ENCODE data around the gene NDUFAF2. TPM values are rescaled to one million over a fixed set of nuclear protein-coding genes. Genes with fewer than 3 reads are reported as not detected.
"Not testable (repeated sequence)": the region's sequence is repeated elsewhere in the genome, so short reads cannot be mapped to it uniquely, and the experiment has no call there.

Gene NDUFAF2
- total RNA-seq, 1 donor from 2014 or later, result 27.5 TPM

GRCh38 chr5:61082516-61083280 is 137.7 kb downstream of the NDUFAF2 start:
- Mint-ChIP-seq H3K27ac (no peak overlapping the region), H3K27me3 (no peaks in the 10 kb centered on the region), H3K4me1 (ENCODE audit: unreplicated experiment) (no peaks in the 10 kb centered on the region), H3K9me3 (no peaks in the 10 kb centered on the region), H3K4me3 (no peak overlapping the region), H3K36me3 (no peaks in the 10 kb centered on the region)
- no peak for DNase-seq (ENCODE audit: extremely low spot score, unreplicated experiment)
- TF ChIP-seq CTCF (conservative IDR thresholded peaks at IDR 0.05), result no peak

DNA sequence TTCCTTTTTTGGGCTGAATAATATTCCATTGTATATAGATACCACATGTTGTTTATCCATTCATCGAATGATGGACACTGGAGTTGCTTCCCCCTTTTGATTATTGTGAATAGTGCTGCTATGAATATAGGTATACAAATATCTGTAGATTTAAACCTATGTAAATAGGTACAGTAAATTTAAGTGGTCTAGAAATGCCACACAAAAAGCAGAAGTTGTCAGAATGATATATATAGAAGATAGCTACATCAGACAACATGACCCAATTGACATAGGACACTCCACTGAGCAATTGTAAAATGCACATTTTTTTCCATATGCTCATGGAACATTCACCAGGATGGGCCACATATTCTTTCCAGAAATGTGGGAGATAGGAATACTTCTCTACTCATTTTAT is 139.7 kb downstream of the NDUFAF2 start:
- H3K9me3 Mint-ChIP-seq, result no peaks in the 10 kb centered on the region
- no peak for DNase-seq (ENCODE audit: extremely low spot score, unreplicated experiment)
- TF ChIP-seq CTCF (conservative IDR thresholded peaks at IDR 0.05), result no peak
- no peaks in the 10 kb centered on the region for H3K4me1 Mint-ChIP-seq (ENCODE audit: unreplicated experiment)
- H3K27me3 Mint-ChIP-seq, result no peaks in the 10 kb centered on the region
- no peak overlapping the region for H3K27ac Mint-ChIP-seq
- H3K4me3 Mint-ChIP-seq, result no peak overlapping the region
- no peaks in the 10 kb centered on the region for H3K36me3 Mint-ChIP-seq

GRCh38 chr5:61085885-61086284 is 140.9 kb downstream of the NDUFAF2 start:
- Mint-ChIP-seq H3K27me3 (no peaks in the 10 kb centered on the region), H3K4me3 (no peak overlapping the region), H3K9me3 (no peaks in the 10 kb centered on the region), H3K4me1 (ENCODE audit: unreplicated experiment) (no peaks in the 10 kb centered on the region), H3K36me3 (no peaks in the 10 kb centered on the region), H3K27ac (no peak overlapping the region)
- TF ChIP-seq CTCF (conservative IDR thresholded peaks at IDR 0.05), result no peak
- no peak for DNase-seq (ENCODE audit: extremely low spot score, unreplicated experiment)

DNA sequence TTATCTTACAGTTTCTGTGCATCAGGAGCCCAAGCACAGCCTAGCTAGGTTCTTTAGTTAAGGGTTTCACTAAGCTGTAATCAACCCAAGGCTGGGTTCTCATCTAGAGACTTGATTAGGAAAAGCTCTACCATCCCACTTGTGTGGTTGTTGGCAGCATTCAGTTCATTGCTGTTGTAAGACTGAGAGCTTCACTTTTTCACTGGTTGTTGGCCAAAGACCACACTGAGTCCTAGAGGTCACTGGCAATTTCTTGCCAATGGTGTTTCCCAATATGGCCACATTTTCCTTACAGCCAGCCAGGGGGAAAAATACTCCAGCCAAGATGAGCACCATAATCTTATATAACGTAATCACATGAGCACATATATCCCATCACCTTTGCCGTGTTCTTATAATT is 142.9 kb downstream of the NDUFAF2 start:
- Mint-ChIP-seq H3K9me3 (peaks cover 5% of the 10 kb centered on the region), H3K36me3 (peaks cover 10% of the 10 kb centered on the region), H3K27me3 (no peaks in the 10 kb centered on the region), H3K4me1 (ENCODE audit: unreplicated experiment) (no peaks in the 10 kb centered on the region), H3K4me3 (no peak overlapping the region), H3K27ac (no peak overlapping the region)
- no peak for DNase-seq (ENCODE audit: extremely low spot score, unreplicated experiment)
- TF ChIP-seq CTCF (conservative IDR thresholded peaks at IDR 0.05), result no peak

DNA sequence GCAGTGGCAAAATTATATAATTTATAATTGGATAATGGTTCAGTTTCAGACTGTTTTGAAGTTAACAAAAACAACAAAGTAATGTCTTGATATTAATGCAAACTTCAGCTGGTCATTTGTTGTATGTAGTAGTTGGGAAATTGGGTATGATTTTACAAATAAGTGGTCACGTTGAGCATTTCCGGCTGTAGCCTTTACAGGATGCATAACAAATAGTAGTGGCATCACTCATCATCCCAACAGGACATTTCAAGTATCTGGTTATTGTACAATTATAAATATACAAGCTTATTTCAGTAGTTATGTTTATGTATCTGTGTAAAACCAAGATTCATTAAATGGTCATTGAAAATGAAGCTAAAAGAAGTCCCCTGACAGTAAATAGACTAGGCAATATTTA is 144.3 kb downstream of the NDUFAF2 start:
- H3K9me3 Mint-ChIP-seq, result peaks cover 5% of the 10 kb centered on the region
- H3K27ac Mint-ChIP-seq, result no peak overlapping the region
- no peak for DNase-seq (ENCODE audit: extremely low spot score, unreplicated experiment)
- H3K27me3 Mint-ChIP-seq, result no peaks in the 10 kb centered on the region
- no peak overlapping the region for H3K4me3 Mint-ChIP-seq
- peaks cover 10% of the 10 kb centered on the region for H3K36me3 Mint-ChIP-seq
- no peaks in the 10 kb centered on the region for H3K4me1 Mint-ChIP-seq (ENCODE audit: unreplicated experiment)
- no peak for TF ChIP-seq CTCF (conservative IDR thresholded peaks at IDR 0.05)

- H3K27ac Mint-ChIP-seq; DNase-seq (ENCODE audit: extremely low spot score, unreplicated experiment); H3K27me3 Mint-ChIP-seq; H3K4me3 Mint-ChIP-seq; H3K9me3 Mint-ChIP-seq; H3K36me3 Mint-ChIP-seq; H3K4me1 Mint-ChIP-seq (ENCODE audit: unreplicated experiment): not testable (repeated sequence)
Observed at GRCh38 chr5:61093046-61093771, 148.2 kb downstream of the NDUFAF2 start.
